Small intestine (tissue), 7 donors: Measurements from ENCODE around the gene WWTR1. TPM values are rescaled to one million over a fixed set of nuclear protein-coding genes. Genes with fewer than 3 reads are reported as not detected.

Source experiments
- DNase-seq, 2 donors: peaks; one replicate each; pipeline versions ENCODE4 v3.0.0 to v3.0.0-alpha.2; 2013
- FAIRE-seq: peaks from 2 replicates; lab custom pipeline; 2012; peaks lifted over from hg19 to GRCh38; lab: Jason Lieb, UNC
- H3K27ac ChIP-seq, 3 donors: one replicate each; pipeline ENCODE4 v1.5.1; 2013; ENCODE audit warnings: low read length in 2 of 3, mild to moderate bottlenecking in 2 of 3, control low read depth in 1 of 3, inconsistent platforms in 1 of 3, low read depth in 1 of 3, moderate library complexity in 1 of 3
- H3K27me3 ChIP-seq, 3 donors: one replicate each; pipeline ENCODE4 v1.6.1; 2013; ENCODE audit warnings: low read length in 3 of 3, inconsistent platforms in 1 of 3; ENCODE audit not compliant: control insufficient read depth in 3 of 3, insufficient read depth in 3 of 3
- H3K36me3 ChIP-seq, 3 donors: one replicate each; pipeline ENCODE4 v1.6.1; 2013; ENCODE audit warnings: low read length in 3 of 3, inconsistent platforms in 1 of 3, low read depth in 1 of 3, mild to moderate bottlenecking in 1 of 3, moderate library complexity in 1 of 3; ENCODE audit not compliant: control insufficient read depth in 3 of 3, insufficient read depth in 2 of 3
- H3K4me1 ChIP-seq, 3 donors: one replicate each; pipeline ENCODE4 v1.6.1; 2013; ENCODE audit warnings: low read length in 2 of 3, inconsistent platforms in 1 of 3, low read depth in 1 of 3, mild to moderate bottlenecking in 1 of 3, moderate library complexity in 1 of 3; ENCODE audit not compliant: control insufficient read depth in 3 of 3, insufficient read depth in 2 of 3
- H3K4me3 ChIP-seq, 3 donors: one replicate each; pipeline ENCODE4 v1.5.1; 2013; ENCODE audit warnings: low read length in 3 of 3, control low read depth in 1 of 3, inconsistent platforms in 1 of 3, low read depth in 1 of 3, mild to moderate bottlenecking in 1 of 3, moderate library complexity in 1 of 3
- H3K9me3 ChIP-seq, 2 donors: one replicate each; pipeline ENCODE4 v1.6.1; 2013; ENCODE audit warnings: low read depth in 1 of 2, low read length in 1 of 2; ENCODE audit not compliant: control insufficient read depth in 2 of 2, insufficient read depth in 1 of 2
- WGBS, 3 donors: extraction: QIAGEN DNeasy Blood & Tissue Kit; methylation state at CpG; one replicate each; pipeline ENCODE4 v1.1.7; 2013; 5-methylcytosine and 5-hydroxymethylcytosine counted together
- polyA plus RNA-seq, 4 donors: library from polyadenylated mRNA; stranded (reverse) in 3 of 4; unstranded in 1 of 4; fragments of 200-250 nt in 3 of 4; fragments of 120-200 nt in 1 of 4; gene quantifications; one replicate each; pipeline versions ENCODE4 v1.2.1 to v1.2.3, GENCODE V29; 2013
- donor health status: healthy with polysubstance abuse.
- donor health status: control.
- donor health status: control.
- donor health status: Bipolar disorder and iron deficiency.
- donor health status: healthy.

WWTR1 gene
- polyA plus RNA-seq, 4 donors, result 2.0 to 27.3 (median 15.0) TPM

- WGBS, 3 donors, result 91 to 100% (median 97%) methylated on average over 1 of the region's 1 CpG
- FAIRE-seq (no peak), DNase-seq (no peak)
- Histone ChIP-seq H3K27ac (no peak overlapping the region), H3K36me3 (no peaks in the 10 kb centered on the region), H3K9me3 (no peaks in the 10 kb centered on the region), H3K4me3 (no peak overlapping the region), H3K4me1 (peaks cover 0 to 4% (median 2%) of the 10 kb centered on the region in 3 donors), H3K27me3 (peaks cover 0 to 36% (median 3%) of the 10 kb centered on the region in 3 donors)
Observed at GRCh38 chr3:149660462-149660861, 2.6 kb upstream of the WWTR1 start.

GRCh38 chr3:149658744-149659497, 1.1 kb upstream of the WWTR1 start:
- Histone ChIP-seq H3K4me3 (peak overlapping the region in 2 of 3 donors; percentile 49 to 55), H3K27ac (peak overlapping the region in 2 of 3 donors; percentile 83 to 84), H3K36me3 (no peaks in the 10 kb centered on the region), H3K27me3 (peaks cover 0 to 36% (median 3%) of the 10 kb centered on the region in 3 donors), H3K9me3 (no peaks in the 10 kb centered on the region), H3K4me1 (peaks cover 0 to 4% (median 2%) of the 10 kb centered on the region in 3 donors)
- DNase-seq, result no peak
- no peak for FAIRE-seq
- 33 to 44% (median 39%) methylated on average over 24 of the region's 24 CpGs for WGBS, 3 donors

- Histone ChIP-seq H3K4me3 (peak overlapping the region; percentile 26 to 55 (median 49)), H3K27me3 (peaks cover 0 to 36% (median 3%) of the 10 kb centered on the region in 3 donors), H3K9me3 (no peaks in the 10 kb centered on the region), H3K4me1 (peaks cover 0 to 4% (median 2%) of the 10 kb centered on the region in 3 donors), H3K36me3 (no peaks in the 10 kb centered on the region), H3K27ac (peak overlapping the region; percentile 1 to 84 (median 83))
- WGBS, 3 donors, result 0% methylated on average over 41 of the region's 41 CpGs
- FAIRE-seq (no peak), DNase-seq (peak in 1 of 2 donors; percentile 29)
Observed at GRCh38 chr3:149657321-149657925, 402 bp downstream of the WWTR1 start.

GRCh38 chr3:149655826-149656574, 1.8 kb downstream of the WWTR1 start:
- FAIRE-seq (no peak), DNase-seq (no peak)
- Histone ChIP-seq H3K27me3 (peaks cover 0 to 36% (median 3%) of the 10 kb centered on the region in 3 donors), H3K9me3 (no peaks in the 10 kb centered on the region), H3K36me3 (no peaks in the 10 kb centered on the region), H3K27ac (peak overlapping the region in 2 of 3 donors; percentile 46 to 83), H3K4me3 (peak overlapping the region in 2 of 3 donors; percentile 49 to 55), H3K4me1 (peaks cover 0 to 4% (median 2%) of the 10 kb centered on the region in 3 donors)
- 55 to 69% (median 56%) methylated on average over 2 of the region's 2 CpGs for WGBS, 3 donors

- Histone ChIP-seq H3K36me3 (no peaks in the 10 kb centered on the region), H3K9me3 (no peaks in the 10 kb centered on the region), H3K27me3 (peaks cover 0 to 28% (median 3%) of the 10 kb centered on the region in 3 donors), H3K4me1 (peaks cover 0 to 4% (median 2%) of the 10 kb centered on the region in 3 donors), H3K4me3 (no peak overlapping the region), H3K27ac (no peak overlapping the region)
- FAIRE-seq, result no peak
- DNase-seq, result no peak
Observed at GRCh38 chr3:149654188-149654601, 3.6 kb downstream of the WWTR1 start.

- no peak for DNase-seq
- peaks cover 0 to 2% (median 0%) of the 10 kb centered on the region in 3 donors for H3K4me1 ChIP-seq
- H3K36me3 ChIP-seq, result no peaks in the 10 kb centered on the region
- peaks cover 0 to 23% (median 3%) of the 10 kb centered on the region in 3 donors for H3K27me3 ChIP-seq
- no peaks in the 10 kb centered on the region for H3K9me3 ChIP-seq
- FAIRE-seq, result no peak
- H3K4me3 ChIP-seq, result no peak overlapping the region
- WGBS, 3 donors, result 61 to 72% (median 68%) methylated on average over 2 of the region's 2 CpGs
- no peak overlapping the region for H3K27ac ChIP-seq
Observed at GRCh38 chr3:149653564-149653963, 4.3 kb downstream of the WWTR1 start.

- 97 to 100% (median 98%) methylated on average over 1 of the region's 1 CpG for WGBS, 3 donors
- Histone ChIP-seq H3K27ac (no peak overlapping the region), H3K4me3 (no peak overlapping the region), H3K27me3 (peaks cover 0 to 18% (median 3%) of the 10 kb centered on the region in 3 donors), H3K4me1 (peaks cover 0 to 2% (median 0%) of the 10 kb centered on the region in 3 donors), H3K9me3 (no peaks in the 10 kb centered on the region), H3K36me3 (no peaks in the 10 kb centered on the region)
- FAIRE-seq (no peak), DNase-seq (no peak)
Observed at GRCh38 chr3:149653136-149653535, 4.7 kb downstream of the WWTR1 start.

- Histone ChIP-seq H3K4me3 (no peak overlapping the region), H3K27me3 (no peaks in the 10 kb centered on the region), H3K36me3 (no peaks in the 10 kb centered on the region), H3K4me1 (no peaks in the 10 kb centered on the region), H3K27ac (no peak overlapping the region), H3K9me3 (no peaks in the 10 kb centered on the region)
- DNase-seq (no peak), FAIRE-seq (no peak)
- 84 to 97% (median 88%) methylated on average over 1 of the region's 1 CpG for WGBS, 3 donors
Observed at GRCh38 chr3:149650828-149651227, 7.0 kb downstream of the WWTR1 start.
